ENCODE results near the gene DDAH1. TPM values are rescaled to one million over a fixed set of nuclear protein-coding genes. Genes with fewer than 3 reads are reported as not detected.

The DDAH1 gene
- total RNA-seq, 1 experiment from 2014 or later = 36.3 TPM

DNA sequence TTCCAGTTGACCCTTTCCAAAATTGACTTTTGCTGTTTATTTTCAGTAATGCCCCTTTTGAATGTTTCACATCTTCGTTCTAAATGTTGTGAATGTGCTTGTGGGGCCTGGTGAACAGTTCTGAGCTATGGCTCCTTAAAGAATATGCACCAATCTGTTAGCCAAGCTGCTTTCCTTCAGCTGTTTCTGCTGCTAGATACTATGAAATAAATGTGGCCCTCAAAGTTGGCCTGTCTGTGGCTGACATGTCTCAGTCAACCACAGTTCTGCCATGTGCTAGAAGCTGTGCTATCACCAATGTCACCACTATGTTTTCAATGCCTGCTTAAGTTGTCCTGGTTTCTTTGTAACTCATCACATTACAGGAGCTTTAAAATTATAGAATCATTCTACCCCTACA, 101.9 kb downstream of the DDAH1 start:
- H3K4me1 ChIP-seq (ENCODE audit: insufficient read depth, low read length) = no peaks in the 10 kb centered on the region
- Mint-ChIP-seq H3K9me3 (no peaks in the 10 kb centered on the region), H3K27ac (no peak overlapping the region), H3K36me3 (ENCODE audit: insufficient read depth in 1 of 3, low read depth in 3 of 3) (no peaks in the 10 kb centered on the region), H3K27me3 (ENCODE audit: low read depth) (no peaks in the 10 kb centered on the region; the same call in 1 of the 2 replicates), H3K4me3 (no peak overlapping the region), H3K4me1 (no peaks in the 10 kb centered on the region)
- no peak overlapping the region for H3T11ph ChIP-seq (ENCODE audit: low read length)
- H3K18ac ChIP-seq (ENCODE audit: insufficient read length, low read depth, low read length) = no peak overlapping the region
- no peak overlapping the region for H3K23ac ChIP-seq (ENCODE audit: insufficient read length, low read depth, low read length)
- H3K23me2 ChIP-seq (ENCODE audit: insufficient read length, low read depth, low read length, poor library complexity, severe bottlenecking) = no peaks in the 10 kb centered on the region
- H2AK5ac ChIP-seq (ENCODE audit: insufficient read length, low read length) = no peak overlapping the region
- H4K8ac ChIP-seq (replicated peaks; ENCODE audit: insufficient read length, low read depth, low read length) = no peak overlapping the region
- no peaks in the 10 kb centered on the region for H4K20me1 ChIP-seq (ENCODE audit: control insufficient read depth, insufficient read depth, insufficient read length)
- no peak overlapping the region for H3K14ac ChIP-seq (ENCODE audit: insufficient read depth, low read length)
- H3K79me1 ChIP-seq (ENCODE audit: insufficient read depth, low read depth, low read length, poor library complexity, severe bottlenecking) = no peaks in the 10 kb centered on the region
- 0 out of 2 replicates have a peak, but pooled peaks cover 2% of the 10 kb centered on the region for H3K79me2 ChIP-seq (ENCODE audit: insufficient read depth, low read length)
- DNase-seq = no peak
- H3K9ac ChIP-seq (ENCODE audit: extremely low read depth, insufficient read length, low read length) = no peak overlapping the region
- no peaks in the 10 kb centered on the region for H3K27me3 ChIP-seq (ENCODE audit: insufficient read depth, low read length)
- H2BK120ac ChIP-seq (ENCODE audit: low read depth, low read length, poor library complexity, severe bottlenecking) = no peak overlapping the region
- no peak overlapping the region for H3K27ac ChIP-seq (ENCODE audit: insufficient read length, low read depth, low read length)
- no peak overlapping the region for H2AFZ ChIP-seq (ENCODE audit: low read length)
- H2BK12ac ChIP-seq (ENCODE audit: insufficient read length, low read depth, low read length) = no peak overlapping the region
- no peak overlapping the region for H4K5ac ChIP-seq (ENCODE audit: insufficient read length, low read depth, low read length)
- TF ChIP-seq, protein P1, sequence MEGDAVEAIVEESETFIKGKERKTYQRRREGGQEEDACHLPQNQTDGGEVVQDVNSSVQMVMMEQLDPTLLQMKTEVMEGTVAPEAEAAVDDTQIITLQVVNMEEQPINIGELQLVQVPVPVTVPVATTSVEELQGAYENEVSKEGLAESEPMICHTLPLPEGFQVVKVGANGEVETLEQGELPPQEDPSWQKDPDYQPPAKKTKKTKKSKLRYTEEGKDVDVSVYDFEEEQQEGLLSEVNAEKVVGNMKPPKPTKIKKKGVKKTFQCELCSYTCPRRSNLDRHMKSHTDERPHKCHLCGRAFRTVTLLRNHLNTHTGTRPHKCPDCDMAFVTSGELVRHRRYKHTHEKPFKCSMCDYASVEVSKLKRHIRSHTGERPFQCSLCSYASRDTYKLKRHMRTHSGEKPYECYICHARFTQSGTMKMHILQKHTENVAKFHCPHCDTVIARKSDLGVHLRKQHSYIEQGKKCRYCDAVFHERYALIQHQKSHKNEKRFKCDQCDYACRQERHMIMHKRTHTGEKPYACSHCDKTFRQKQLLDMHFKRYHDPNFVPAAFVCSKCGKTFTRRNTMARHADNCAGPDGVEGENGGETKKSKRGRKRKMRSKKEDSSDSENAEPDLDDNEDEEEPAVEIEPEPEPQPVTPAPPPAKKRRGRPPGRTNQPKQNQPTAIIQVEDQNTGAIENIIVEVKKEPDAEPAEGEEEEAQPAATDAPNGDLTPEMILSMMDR (conservative IDR thresholded peaks at IDR 0.05) = no peak
- H3K4me2 ChIP-seq (ENCODE audit: insufficient read depth, insufficient read length, low read length) = no peak overlapping the region
- no peak overlapping the region for H4K91ac ChIP-seq (ENCODE audit: insufficient read length, low read depth, low read length)
- no CpG with 5 or more reads among the region's 1 CpG for WGBS (ENCODE audit: extremely low coverage, insufficient read length, low lambda C conversion rate)
- no peaks in the 10 kb centered on the region for H3K9me3 ChIP-seq (ENCODE audit: control insufficient read depth, low read depth, low read length)
- H3K56ac ChIP-seq (ENCODE audit: insufficient read length, low read depth, low read length) = no peak overlapping the region
- H2BK20ac ChIP-seq (ENCODE audit: low read depth, low read length, poor library complexity, severe bottlenecking) = no peak overlapping the region
- no peak overlapping the region for H2BK5ac ChIP-seq (ENCODE audit: insufficient read length, low read length)
- no peak overlapping the region for H3K4ac ChIP-seq (ENCODE audit: low read depth, low read length)
- no peak overlapping the region for H2BK15ac ChIP-seq (ENCODE audit: low read depth, low read length)

All from H9 (cell line).